Loucy (cell line): Measurements from ENCODE around the gene RAB30.

Source experiments
- CTCF ChIP-seq: fragments of 200-600 bp; sonication (generic); conservative IDR thresholded peaks from 2 replicates; pipeline ENCODE4 v1.5.1; 2014; ENCODE audit warnings: mild to moderate bottlenecking, antibody characterized with exemption, low read length
- EZH2phosphoT487 ChIP-seq: fragments of 200-600 bp; IDR thresholded peaks from 2 replicates; pipeline ENCODE4 v1.6.1; 2018; ENCODE audit warnings: antibody characterized with exemption, mild to moderate bottlenecking, moderate library complexity, borderline replicate concordance

GRCh38 chr11:83007909-83008580 lies 63.7 kb downstream of the RAB30 start:
- TF ChIP-seq CTCF (no peak), EZH2phosphoT487 (no peak)
